Measurements from ENCODE around the gene MAMDC4.

The MAMDC4 gene

GRCh38 chr9:136889858-136890257 is 37.7 kb downstream of the MAMDC4 start:
- no peak for DNase-seq
- no peaks in the 10 kb centered on the region; the same call in 1 of the 2 replicates for H3K9me3 ChIP-seq
- H3K36me3 ChIP-seq: peaks cover 26% of the 10 kb centered on the region
- no peak overlapping the region for H3K4me3 ChIP-seq (ENCODE audit: low read depth, low read length)
- no peaks in the 10 kb centered on the region for H3K27me3 ChIP-seq
- no peaks in the 10 kb centered on the region; the same call in 1 of the 2 replicates for H3K4me1 ChIP-seq
- no peak for TF ChIP-seq CTCF (IDR thresholded peaks at IDR 0.05; ENCODE audit: low read depth, low read length)

- Histone ChIP-seq H3K36me3 (peaks cover 33% of the 10 kb centered on the region), H3K4me1 (no peaks in the 10 kb centered on the region; the same call in 1 of the 2 replicates), H3K27me3 (no peaks in the 10 kb centered on the region), H3K4me3 (ENCODE audit: low read depth, low read length) (no peak overlapping the region), H3K9me3 (no peaks in the 10 kb centered on the region)
- TF ChIP-seq CTCF (IDR thresholded peaks at IDR 0.05; ENCODE audit: low read depth, low read length): no peak
- no peak for DNase-seq
These were observed 38.5 kb downstream of the MAMDC4 start for GRCh38 chr9:136890661-136891060.

DNA sequence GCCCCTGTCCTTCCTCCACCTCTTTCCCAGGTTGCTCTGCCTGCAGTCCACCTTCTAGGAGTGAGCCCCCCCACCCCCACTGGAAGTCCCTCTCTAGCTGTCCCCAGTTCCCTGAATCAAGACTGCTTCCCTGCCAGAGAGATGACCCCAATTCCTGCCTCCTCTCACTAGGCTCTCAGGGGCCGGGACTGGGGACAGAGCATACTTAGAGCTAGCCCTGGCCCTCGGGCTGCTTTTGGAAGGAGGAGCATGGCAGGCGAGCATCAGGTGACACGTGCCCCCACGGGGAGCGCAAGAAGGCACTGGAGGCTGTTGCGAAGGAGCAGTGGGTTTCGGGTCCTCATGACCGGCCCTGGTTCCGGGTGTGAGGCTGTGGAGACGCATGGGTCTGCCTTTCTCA is 43.9 kb downstream of the MAMDC4 start:
- Histone ChIP-seq H3K4me3 (ENCODE audit: low read depth, low read length) (no peak overlapping the region), H3K27me3 (no peaks in the 10 kb centered on the region), H3K36me3 (peaks cover 45% of the 10 kb centered on the region), H3K9me3 (no peaks in the 10 kb centered on the region), H3K4me1 (no peaks in the 10 kb centered on the region)
- no peak for TF ChIP-seq CTCF (IDR thresholded peaks at IDR 0.05; ENCODE audit: low read depth, low read length)
- DNase-seq: no peak

DNA sequence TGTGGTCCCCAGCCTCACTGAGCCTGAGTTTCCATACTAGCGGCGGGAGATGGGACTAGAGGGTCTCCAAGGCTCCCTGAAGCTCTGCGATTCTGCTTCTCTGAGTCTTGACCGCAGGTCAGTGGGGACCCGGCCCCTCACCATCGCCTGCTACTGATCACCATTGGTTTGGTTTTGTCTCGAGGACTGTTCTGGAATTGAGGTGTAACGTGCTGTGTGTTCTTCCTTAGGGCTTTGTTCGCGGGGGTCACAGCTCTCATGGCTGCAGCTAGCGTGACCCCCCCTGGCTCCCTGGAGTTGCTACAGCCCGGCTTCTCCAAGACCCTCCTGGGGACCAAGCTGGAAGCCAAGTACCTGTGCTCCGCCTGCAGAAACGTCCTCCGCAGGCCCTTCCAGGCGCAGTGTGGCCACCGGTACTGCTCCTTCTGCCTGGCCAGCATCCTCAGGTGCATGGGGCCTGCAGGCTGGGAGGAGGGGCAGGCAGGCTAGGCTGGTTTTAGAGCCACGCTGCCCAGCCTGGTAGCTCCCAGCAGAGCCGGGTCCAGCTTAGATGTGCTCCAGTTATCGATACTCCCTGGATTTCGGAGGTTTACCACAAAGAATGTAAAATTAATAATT is 46.4 kb downstream of the MAMDC4 start:
- H3K27me3 ChIP-seq: no peaks in the 10 kb centered on the region
- DNase-seq: no peak
- no peak overlapping the region for H3K4me3 ChIP-seq (ENCODE audit: low read depth, low read length)
- peaks cover 54% of the 10 kb centered on the region for H3K36me3 ChIP-seq
- H3K4me1 ChIP-seq: peaks cover 13% of the 10 kb centered on the region
- H3K9me3 ChIP-seq: no peaks in the 10 kb centered on the region
- no peak for TF ChIP-seq CTCF (IDR thresholded peaks at IDR 0.05; ENCODE audit: low read depth, low read length)

- Histone ChIP-seq H3K4me1 (peaks cover 13% of the 10 kb centered on the region), H3K27me3 (no peaks in the 10 kb centered on the region), H3K36me3 (peaks cover 58% of the 10 kb centered on the region), H3K4me3 (ENCODE audit: low read depth, low read length) (no peak overlapping the region), H3K9me3 (no peaks in the 10 kb centered on the region)
- DNase-seq: no peak
- no peak for TF ChIP-seq CTCF (IDR thresholded peaks at IDR 0.05; ENCODE audit: low read depth, low read length)
These were observed 47.0 kb downstream of the MAMDC4 start for GRCh38 chr9:136899196-136899595.

- Histone ChIP-seq H3K4me1 (peaks cover 13% of the 10 kb centered on the region), H3K36me3 (peaks cover 65% of the 10 kb centered on the region), H3K27me3 (no peaks in the 10 kb centered on the region), H3K9me3 (no peaks in the 10 kb centered on the region), H3K4me3 (ENCODE audit: low read depth, low read length) (no peak overlapping the region)
- TF ChIP-seq CTCF (IDR thresholded peaks at IDR 0.05; ENCODE audit: low read depth, low read length): no peak
- DNase-seq: no peak
These were observed 48.4 kb downstream of the MAMDC4 start for GRCh38 chr9:136900556-136900955.

Data from BE2C (cell line).